SK-N-SH treated with all-trans-retinoic acid at 6 μM for 48 hours (cell line): Measurements from ENCODE around the gene MED16.

Source experiments
- ATAC-seq: fragments of 200-7000 bp; cut with Tn5 transposase; 3 replicates; pipeline ENCODE4 v1.9.1; 2020; ENCODE audit warnings: mild to moderate bottlenecking, moderate library complexity
- ARNTL ChIP-seq: fragments of 450-650 bp; formaldehyde crosslinking; IDR thresholded peaks from 2 replicates; pipeline ENCODE4 v1.5.0; 2020; ENCODE audit warnings: low read depth, mild to moderate bottlenecking, moderate library complexity, borderline replicate concordance
- BACH2 ChIP-seq: fragments of 250-450 bp; sonication (Bioruptor Pico); IDR thresholded peaks from 2 replicates; pipeline ENCODE4 v1.9.0; 2021; ENCODE audit warnings: mild to moderate bottlenecking, borderline replicate concordance
- CSDC2 ChIP-seq: fragments of 250-450 bp; sonication (Bioruptor Pico); IDR thresholded peaks from 2 replicates; pipeline ENCODE4 v1.5.0; 2020; ENCODE audit warnings: mild to moderate bottlenecking, moderate library complexity
- CSRNP3 ChIP-seq: fragments of 250-450 bp; sonication (Bioruptor Pico); IDR thresholded peaks from 2 replicates; pipeline ENCODE4 v1.5.1; 2021; ENCODE audit warnings: mild to moderate bottlenecking, moderate library complexity
- ESRRG ChIP-seq: fragments of 250-450 bp; sonication (Bioruptor Pico); IDR thresholded peaks from 2 replicates; pipeline ENCODE4 v1.6.1; 2021; ENCODE audit warnings: mild to moderate bottlenecking
- GLIS3 ChIP-seq: fragments of 250-450 bp; sonication (Bioruptor Pico); IDR thresholded peaks from 2 replicates; pipeline ENCODE4 v1.5.0; 2020; ENCODE audit warnings: mild to moderate bottlenecking, moderate library complexity
- ISL1 ChIP-seq: fragments of 250-450 bp; sonication (Bioruptor Pico); IDR thresholded peaks from 2 replicates; pipeline ENCODE4 v2.1.2; 2022; ENCODE audit warnings: mild to moderate bottlenecking, moderate library complexity
- OSR1 ChIP-seq: fragments of 250-450 bp; sonication (Bioruptor Pico); IDR thresholded peaks from 2 replicates; pipeline ENCODE4 v1.8.0; 2022; ENCODE audit warnings: moderate library complexity, mild to moderate bottlenecking, inconsistent platforms
- PATZ1 ChIP-seq: fragments of 250-450 bp; sonication (Bioruptor Pico); IDR thresholded peaks from 2 replicates; pipeline ENCODE4 v1.8.0; 2020; ENCODE audit warnings: mild to moderate bottlenecking, moderate library complexity, borderline replicate concordance
- RARB ChIP-seq: fragments of 250-450 bp; sonication (Bioruptor Pico); IDR thresholded peaks from 2 replicates; pipeline ENCODE4 v1.8.0; 2021; ENCODE audit warnings: mild to moderate bottlenecking, moderate library complexity
- TCF4 ChIP-seq: fragments of 250-450 bp; sonication (Bioruptor Pico); IDR thresholded peaks from 2 replicates; pipeline ENCODE4 v1.8.0; 2021; ENCODE audit warnings: mild to moderate bottlenecking, moderate library complexity, borderline replicate concordance
- TOX ChIP-seq: fragments of 250-450 bp; sonication (Bioruptor Pico); IDR thresholded peaks from 2 replicates; pipeline ENCODE4 v1.8.0; 2021; ENCODE audit warnings: mild to moderate bottlenecking, moderate library complexity, borderline replicate concordance
- ZFP3 ChIP-seq: fragments of 250-450 bp; sonication (Bioruptor Pico); IDR thresholded peaks from 2 replicates; pipeline ENCODE4 v1.5.0; 2020; ENCODE audit warnings: mild to moderate bottlenecking, moderate library complexity
- ZFP30 ChIP-seq: fragments of 450-650 bp; formaldehyde crosslinking; IDR thresholded peaks from 2 replicates; pipeline ENCODE4 v1.5.0; 2022; ENCODE audit warnings: mild to moderate bottlenecking, moderate library complexity
- ZNF565 ChIP-seq: fragments of 450-650 bp; formaldehyde crosslinking; conservative IDR thresholded peaks from 2 replicates; pipeline ENCODE4 v1.5.0; 2020; ENCODE audit warnings: low read depth, mild to moderate bottlenecking, moderate library complexity
- ZNF70 ChIP-seq: fragments of 450-650 bp; formaldehyde crosslinking; IDR thresholded peaks from 2 replicates; pipeline ENCODE4 v1.5.0; 2020; ENCODE audit warnings: mild to moderate bottlenecking, moderate library complexity
- ZNF8 ChIP-seq: fragments of 450-650 bp; formaldehyde crosslinking; IDR thresholded peaks from 2 replicates; pipeline ENCODE4 v1.5.0; 2020; ENCODE audit warnings: mild to moderate bottlenecking, moderate library complexity
- TF ChIP-seq, protein P1 (sequence below): fragments of 250-450 bp; sonication (Bioruptor Pico); IDR thresholded peaks from 2 replicates; pipeline ENCODE4 v1.5.0; 2020; ENCODE audit warnings: mild to moderate bottlenecking, moderate library complexity
- TF ChIP-seq, protein P2 (sequence below): fragments of 250-450 bp; sonication (Bioruptor Pico); IDR thresholded peaks from 2 replicates; pipeline ENCODE4 v1.8.0; 2021; ENCODE audit warnings: low read depth, mild to moderate bottlenecking, moderate library complexity, borderline replicate concordance
- TF ChIP-seq, protein P3 (sequence below): fragments of 250-450 bp; sonication (Bioruptor Pico); IDR thresholded peaks from 2 replicates; pipeline ENCODE4 v1.5.1; 2020; ENCODE audit warnings: low read depth, mild to moderate bottlenecking, moderate library complexity

Gene MED16

GRCh38 chr19:906480-906879 is 13.5 kb upstream of the MED16 start:
- no peak for TF ChIP-seq CSDC2
- TF ChIP-seq, protein P1, sequence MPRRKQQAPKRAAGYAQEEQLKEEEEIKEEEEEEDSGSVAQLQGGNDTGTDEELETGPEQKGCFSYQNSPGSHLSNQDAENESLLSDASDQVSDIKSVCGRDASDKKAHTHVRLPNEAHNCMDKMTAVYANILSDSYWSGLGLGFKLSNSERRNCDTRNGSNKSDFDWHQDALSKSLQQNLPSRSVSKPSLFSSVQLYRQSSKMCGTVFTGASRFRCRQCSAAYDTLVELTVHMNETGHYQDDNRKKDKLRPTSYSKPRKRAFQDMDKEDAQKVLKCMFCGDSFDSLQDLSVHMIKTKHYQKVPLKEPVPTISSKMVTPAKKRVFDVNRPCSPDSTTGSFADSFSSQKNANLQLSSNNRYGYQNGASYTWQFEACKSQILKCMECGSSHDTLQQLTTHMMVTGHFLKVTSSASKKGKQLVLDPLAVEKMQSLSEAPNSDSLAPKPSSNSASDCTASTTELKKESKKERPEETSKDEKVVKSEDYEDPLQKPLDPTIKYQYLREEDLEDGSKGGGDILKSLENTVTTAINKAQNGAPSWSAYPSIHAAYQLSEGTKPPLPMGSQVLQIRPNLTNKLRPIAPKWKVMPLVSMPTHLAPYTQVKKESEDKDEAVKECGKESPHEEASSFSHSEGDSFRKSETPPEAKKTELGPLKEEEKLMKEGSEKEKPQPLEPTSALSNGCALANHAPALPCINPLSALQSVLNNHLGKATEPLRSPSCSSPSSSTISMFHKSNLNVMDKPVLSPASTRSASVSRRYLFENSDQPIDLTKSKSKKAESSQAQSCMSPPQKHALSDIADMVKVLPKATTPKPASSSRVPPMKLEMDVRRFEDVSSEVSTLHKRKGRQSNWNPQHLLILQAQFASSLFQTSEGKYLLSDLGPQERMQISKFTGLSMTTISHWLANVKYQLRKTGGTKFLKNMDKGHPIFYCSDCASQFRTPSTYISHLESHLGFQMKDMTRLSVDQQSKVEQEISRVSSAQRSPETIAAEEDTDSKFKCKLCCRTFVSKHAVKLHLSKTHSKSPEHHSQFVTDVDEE (CRISPR knock-in tag), result no peak
- TF ChIP-seq, protein P2, sequence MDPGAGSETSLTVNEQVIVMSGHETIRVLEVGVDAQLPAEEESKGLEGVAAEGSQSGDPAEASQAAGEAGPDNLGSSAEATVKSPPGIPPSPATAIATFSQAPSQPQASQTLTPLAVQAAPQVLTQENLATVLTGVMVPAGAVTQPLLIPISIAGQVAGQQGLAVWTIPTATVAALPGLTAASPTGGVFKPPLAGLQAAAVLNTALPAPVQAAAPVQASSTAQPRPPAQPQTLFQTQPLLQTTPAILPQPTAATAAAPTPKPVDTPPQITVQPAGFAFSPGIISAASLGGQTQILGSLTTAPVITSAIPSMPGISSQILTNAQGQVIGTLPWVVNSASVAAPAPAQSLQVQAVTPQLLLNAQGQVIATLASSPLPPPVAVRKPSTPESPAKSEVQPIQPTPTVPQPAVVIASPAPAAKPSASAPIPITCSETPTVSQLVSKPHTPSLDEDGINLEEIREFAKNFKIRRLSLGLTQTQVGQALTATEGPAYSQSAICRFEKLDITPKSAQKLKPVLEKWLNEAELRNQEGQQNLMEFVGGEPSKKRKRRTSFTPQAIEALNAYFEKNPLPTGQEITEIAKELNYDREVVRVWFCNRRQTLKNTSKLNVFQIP (CRISPR knock-in tag), result no peak
- TF ChIP-seq PATZ1 (CRISPR knock-in tag), result no peak
- no peak for TF ChIP-seq ZNF70 (CRISPR knock-in tag)
- no peak for TF ChIP-seq GLIS3 (CRISPR knock-in tag)
- TF ChIP-seq OSR1 (CRISPR knock-in tag), result no peak
- no peak for TF ChIP-seq ZNF565 (CRISPR knock-in tag)
- TF ChIP-seq, protein P3, sequence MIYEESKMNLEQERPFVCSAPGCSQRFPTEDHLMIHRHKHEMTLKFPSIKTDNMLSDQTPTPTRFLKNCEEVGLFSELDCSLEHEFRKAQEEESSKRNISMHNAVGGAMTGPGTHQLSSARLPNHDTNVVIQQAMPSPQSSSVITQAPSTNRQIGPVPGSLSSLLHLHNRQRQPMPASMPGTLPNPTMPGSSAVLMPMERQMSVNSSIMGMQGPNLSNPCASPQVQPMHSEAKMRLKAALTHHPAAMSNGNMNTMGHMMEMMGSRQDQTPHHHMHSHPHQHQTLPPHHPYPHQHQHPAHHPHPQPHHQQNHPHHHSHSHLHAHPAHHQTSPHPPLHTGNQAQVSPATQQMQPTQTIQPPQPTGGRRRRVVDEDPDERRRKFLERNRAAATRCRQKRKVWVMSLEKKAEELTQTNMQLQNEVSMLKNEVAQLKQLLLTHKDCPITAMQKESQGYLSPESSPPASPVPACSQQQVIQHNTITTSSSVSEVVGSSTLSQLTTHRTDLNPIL (CRISPR knock-in tag), result no peak
- TF ChIP-seq TOX (CRISPR knock-in tag), result no peak
- TF ChIP-seq ZNF8, result no peak
- TF ChIP-seq RARB, result no peak
- TF ChIP-seq, all 23 proteins: peak for 0
- no peak for ATAC-seq

DNA sequence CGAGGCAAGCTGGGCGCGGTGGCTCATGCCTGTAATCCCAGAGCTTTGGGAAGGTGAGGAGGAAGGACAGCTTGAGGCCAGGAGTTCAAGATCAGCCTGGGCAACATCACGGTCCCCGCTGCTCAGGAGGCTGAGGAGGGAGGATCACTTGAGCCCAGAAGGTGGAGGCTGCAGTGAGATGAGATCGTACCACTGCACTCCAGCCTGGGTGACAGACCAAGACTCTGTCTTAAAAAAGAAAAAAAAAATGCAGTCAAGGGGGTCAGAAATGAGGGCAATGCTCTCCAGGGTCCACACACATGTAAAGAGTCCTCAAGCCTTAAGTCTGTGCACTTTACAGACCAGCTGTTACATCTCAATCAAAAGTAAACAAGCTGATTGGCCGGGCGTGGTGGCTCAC is 11.6 kb upstream of the MED16 start:
- TF ChIP-seq RARB (no peak), CSDC2 (no peak), ZFP30 (CRISPR knock-in tag) (no peak), CSRNP3 (CRISPR knock-in tag) (no peak), GLIS3 (CRISPR knock-in tag) (no peak), TCF4 (no peak), ESRRG (CRISPR knock-in tag) (no peak), TOX (CRISPR knock-in tag) (no peak), ISL1 (CRISPR knock-in tag) (no peak), ZFP3 (CRISPR knock-in tag) (no peak), ZNF565 (CRISPR knock-in tag) (no peak), PATZ1 (CRISPR knock-in tag) (no peak), ARNTL (no peak), OSR1 (CRISPR knock-in tag) (no peak), BACH2 (CRISPR knock-in tag) (no peak), ZNF8 (no peak), ZNF70 (CRISPR knock-in tag) (no peak)
- TF ChIP-seq, protein P1 (CRISPR knock-in tag), result no peak
- TF ChIP-seq, protein P3 (CRISPR knock-in tag), result no peak
- no peak for ATAC-seq
